GM23338 (cell line): ENCODE results near the gene ASS1. TPM values are rescaled to one million over a fixed set of nuclear protein-coding genes. Genes with fewer than 3 reads are reported as not detected.

Source experiments
- ATAC-seq: fragments of 200-7000 bp; cut with Tn5 transposase; 3 replicates; pipeline ENCODE4 v1.9.1; 2020
- DNase-seq: peaks from one replicate; pipeline ENCODE4 v3.0.0-alpha.2; 2015; ENCODE audit warnings: low spot score
- H2AFZ ChIP-seq: fragments of 200-600 bp; sonication (generic); 2 replicates; pipeline ENCODE4 v1.8.0; 2016; ENCODE audit warnings: antibody characterized with exemption, mild to moderate bottlenecking, moderate library complexity
- H3F3A ChIP-seq: fragments of 200-600 bp; sonication (generic); replicated peaks from 2 replicates; pipeline ENCODE4 v1.8.0; 2017; ENCODE audit warnings: antibody characterized with exemption, mixed run types, low read depth
- H3K27ac ChIP-seq: fragments of 200-600 bp; sonication (generic); 2 replicates; pipeline ENCODE4 v1.6.1; 2016; ENCODE audit warnings: low read depth
- H3K27me3 ChIP-seq: fragments of 200-600 bp; sonication (generic); 2 replicates; pipeline ENCODE4 v1.8.0; 2016; ENCODE audit warnings: mild to moderate bottlenecking, mixed run types, moderate library complexity; ENCODE audit not compliant: insufficient read depth
- H3K36me3 ChIP-seq: fragments of 200-600 bp; sonication (generic); 2 replicates; pipeline ENCODE4 v1.8.0; 2016; ENCODE audit warnings: mild to moderate bottlenecking; ENCODE audit not compliant: insufficient read depth
- H3K4me1 ChIP-seq: fragments of 200-600 bp; sonication (generic); 2 replicates; pipeline ENCODE4 v1.8.0; 2016; ENCODE audit warnings: mild to moderate bottlenecking, moderate library complexity; ENCODE audit not compliant: insufficient read depth
- H3K4me2 ChIP-seq: fragments of 200-600 bp; sonication (generic); 2 replicates; pipeline ENCODE4 v1.7.1; 2017; ENCODE audit warnings: mixed run types
- H3K4me3 ChIP-seq: fragments of 200-600 bp; sonication (generic); 2 replicates; pipeline ENCODE4 v1.6.1; 2016; ENCODE audit warnings: mixed run types
- H3K79me2 ChIP-seq: fragments of 200-600 bp; sonication (generic); replicated peaks from 2 replicates; pipeline ENCODE4 v1.8.0; 2017; ENCODE audit warnings: mild to moderate bottlenecking; ENCODE audit not compliant: insufficient read depth
- H3K9me2 ChIP-seq: fragments of 200-600 bp; sonication (generic); 2 replicates; pipeline ENCODE4 v1.8.0; 2017; ENCODE audit not compliant: insufficient read depth
- H4K20me1 ChIP-seq: fragments of 200-600 bp; sonication (generic); replicated peaks from 2 replicates; pipeline ENCODE4 v1.8.0; 2017; ENCODE audit warnings: mild to moderate bottlenecking; ENCODE audit not compliant: insufficient read depth
- H3K27ac Mint-ChIP-seq: 2 replicates; pipeline ENCODE4 v1.8.0; 2020; ENCODE audit warnings: inconsistent platforms, mild to moderate bottlenecking, moderate library complexity, mixed read lengths
- H3K27me3 Mint-ChIP-seq: 3 replicates; pipeline ENCODE4 v1.8.0; 2022; ENCODE audit warnings: low read depth, mild to moderate bottlenecking, moderate library complexity, mixed read lengths, inconsistent platforms; ENCODE audit not compliant: insufficient read depth, poor library complexity
- H3K36me3 Mint-ChIP-seq: 3 replicates; pipeline ENCODE4 v1.8.0; 2021; ENCODE audit warnings: low read depth, mild to moderate bottlenecking, inconsistent platforms, moderate library complexity, mixed read lengths
- H3K4me1 Mint-ChIP-seq: 3 replicates; pipeline ENCODE4 v1.8.0; 2020; ENCODE audit warnings: mild to moderate bottlenecking, inconsistent platforms, mixed read lengths
- H3K4me3 Mint-ChIP-seq: 3 replicates; pipeline ENCODE4 v1.8.0; 2021; ENCODE audit warnings: moderate library complexity, mild to moderate bottlenecking, inconsistent platforms, mixed read lengths
- H3K9me3 Mint-ChIP-seq: 3 replicates; pipeline ENCODE4 v1.8.0; 2020; ENCODE audit warnings: moderate library complexity, mild to moderate bottlenecking, inconsistent platforms, mixed read lengths
- CREB1 ChIP-seq: fragments of 250-450 bp; sonication (Bioruptor Pico); IDR thresholded peaks from 2 replicates; pipeline ENCODE4 v1.5.0; 2020; ENCODE audit warnings: low read depth, mild to moderate bottlenecking, moderate library complexity
- EZH2 ChIP-seq: fragments of 200-600 bp; sonication (generic); IDR thresholded peaks from one replicate; pipeline ENCODE4 v1.8.0; 2017; ENCODE audit warnings: antibody characterized with exemption, mild to moderate bottlenecking, low read depth; ENCODE audit not compliant: unreplicated experiment
- EZH2phosphoT487 ChIP-seq: fragments of 200-600 bp; sonication (generic); IDR thresholded peaks from one replicate; pipeline ENCODE4 v1.8.1; 2018; ENCODE audit warnings: antibody characterized with exemption; ENCODE audit not compliant: unreplicated experiment
- JUNB ChIP-seq: IDR thresholded peaks from one replicate; pipeline ENCODE4 v1.6.1; 2016; ENCODE audit warnings: antibody characterized with exemption; ENCODE audit not compliant: unreplicated experiment
- NANOG ChIP-seq: IDR thresholded peaks from 2 replicates; pipeline ENCODE4 v1.6.1; 2016; ENCODE audit warnings: antibody characterized with exemption, borderline replicate concordance
- POLR2AphosphoS5 ChIP-seq: IDR thresholded peaks from 2 replicates; pipeline ENCODE4 v1.6.1; 2016; ENCODE audit warnings: antibody characterized with exemption, low read depth
- STAT1 ChIP-seq: IDR thresholded peaks from one replicate; pipeline ENCODE4 v1.6.1; 2016; ENCODE audit warnings: antibody characterized with exemption; ENCODE audit not compliant: unreplicated experiment
- ZNF114 ChIP-seq: fragments of 250-450 bp; sonication (Bioruptor Pico); IDR thresholded peaks from 2 replicates; pipeline ENCODE4 v1.5.0; 2020; ENCODE audit warnings: mild to moderate bottlenecking, moderate library complexity
- ZNF331 ChIP-seq: fragments of 250-450 bp; sonication (Bioruptor Pico); IDR thresholded peaks from 2 replicates; pipeline ENCODE4 v1.5.0; 2020; ENCODE audit warnings: low read depth, mild to moderate bottlenecking, moderate library complexity
- polyA plus RNA-seq: library from polyadenylated mRNA; unstranded; fragments of >200 nt; fragmentation: Nextera tagmentation; extraction: Ambion mirVana; gene quantifications from 2 replicates; pipeline ENCODE4 v1.2.1, GENCODE V29; 2016
- total RNA-seq: library from RNA; depleted of rRNA; stranded (reverse); fragments of >200 nt; shearing (Covaris generic); gene quantifications from 2 replicates; pipeline ENCODE4 v1.2.3, GENCODE V29; 2014
- TF ChIP-seq, protein P1 (sequence below): fragments of 250-450 bp; sonication (Bioruptor Pico); IDR thresholded peaks from 2 replicates; pipeline ENCODE4 v1.5.0; 2020; ENCODE audit warnings: mild to moderate bottlenecking, moderate library complexity
- TF ChIP-seq, protein P2 (sequence below), 2 experiments: fragments of 200-600 bp in 1 of 2; sonication (generic) in 1 of 2; conservative IDR thresholded peaks; 2 replicates each; pipeline versions ENCODE4 v1.5.1 to v1.6.1; 2016 to 2017; ENCODE audit warnings: antibody characterized with exemption in 2 of 2, low read depth in 2 of 2, mild to moderate bottlenecking in 2 of 2, moderate library complexity in 1 of 2

Gene ASS1
- total and polyA plus RNA-seq, 2 experiments from 2014 or later = 65.8 to 103 TPM

DNA sequence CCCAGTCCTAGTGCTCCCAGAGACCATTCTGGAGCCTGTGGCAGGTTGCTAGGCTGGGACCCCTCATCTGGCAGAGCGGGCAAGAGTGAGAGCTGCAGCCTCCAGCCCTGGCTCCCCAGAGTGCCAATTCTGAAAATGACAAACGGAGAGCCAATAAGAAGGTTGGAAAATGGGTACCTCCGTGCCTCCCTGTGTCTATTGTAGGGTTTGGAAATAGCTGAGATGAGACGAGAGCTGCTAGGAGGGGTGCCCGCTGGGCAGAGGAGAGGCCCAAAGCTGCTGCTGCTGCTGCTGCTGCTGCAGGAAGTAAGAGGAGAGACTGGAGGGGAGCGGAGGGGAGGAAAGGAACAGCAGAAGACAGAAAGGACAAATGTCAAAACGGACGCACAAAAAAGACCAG, 98.6 kb downstream of the ASS1 start (continued):
- TF ChIP-seq, protein P1, sequence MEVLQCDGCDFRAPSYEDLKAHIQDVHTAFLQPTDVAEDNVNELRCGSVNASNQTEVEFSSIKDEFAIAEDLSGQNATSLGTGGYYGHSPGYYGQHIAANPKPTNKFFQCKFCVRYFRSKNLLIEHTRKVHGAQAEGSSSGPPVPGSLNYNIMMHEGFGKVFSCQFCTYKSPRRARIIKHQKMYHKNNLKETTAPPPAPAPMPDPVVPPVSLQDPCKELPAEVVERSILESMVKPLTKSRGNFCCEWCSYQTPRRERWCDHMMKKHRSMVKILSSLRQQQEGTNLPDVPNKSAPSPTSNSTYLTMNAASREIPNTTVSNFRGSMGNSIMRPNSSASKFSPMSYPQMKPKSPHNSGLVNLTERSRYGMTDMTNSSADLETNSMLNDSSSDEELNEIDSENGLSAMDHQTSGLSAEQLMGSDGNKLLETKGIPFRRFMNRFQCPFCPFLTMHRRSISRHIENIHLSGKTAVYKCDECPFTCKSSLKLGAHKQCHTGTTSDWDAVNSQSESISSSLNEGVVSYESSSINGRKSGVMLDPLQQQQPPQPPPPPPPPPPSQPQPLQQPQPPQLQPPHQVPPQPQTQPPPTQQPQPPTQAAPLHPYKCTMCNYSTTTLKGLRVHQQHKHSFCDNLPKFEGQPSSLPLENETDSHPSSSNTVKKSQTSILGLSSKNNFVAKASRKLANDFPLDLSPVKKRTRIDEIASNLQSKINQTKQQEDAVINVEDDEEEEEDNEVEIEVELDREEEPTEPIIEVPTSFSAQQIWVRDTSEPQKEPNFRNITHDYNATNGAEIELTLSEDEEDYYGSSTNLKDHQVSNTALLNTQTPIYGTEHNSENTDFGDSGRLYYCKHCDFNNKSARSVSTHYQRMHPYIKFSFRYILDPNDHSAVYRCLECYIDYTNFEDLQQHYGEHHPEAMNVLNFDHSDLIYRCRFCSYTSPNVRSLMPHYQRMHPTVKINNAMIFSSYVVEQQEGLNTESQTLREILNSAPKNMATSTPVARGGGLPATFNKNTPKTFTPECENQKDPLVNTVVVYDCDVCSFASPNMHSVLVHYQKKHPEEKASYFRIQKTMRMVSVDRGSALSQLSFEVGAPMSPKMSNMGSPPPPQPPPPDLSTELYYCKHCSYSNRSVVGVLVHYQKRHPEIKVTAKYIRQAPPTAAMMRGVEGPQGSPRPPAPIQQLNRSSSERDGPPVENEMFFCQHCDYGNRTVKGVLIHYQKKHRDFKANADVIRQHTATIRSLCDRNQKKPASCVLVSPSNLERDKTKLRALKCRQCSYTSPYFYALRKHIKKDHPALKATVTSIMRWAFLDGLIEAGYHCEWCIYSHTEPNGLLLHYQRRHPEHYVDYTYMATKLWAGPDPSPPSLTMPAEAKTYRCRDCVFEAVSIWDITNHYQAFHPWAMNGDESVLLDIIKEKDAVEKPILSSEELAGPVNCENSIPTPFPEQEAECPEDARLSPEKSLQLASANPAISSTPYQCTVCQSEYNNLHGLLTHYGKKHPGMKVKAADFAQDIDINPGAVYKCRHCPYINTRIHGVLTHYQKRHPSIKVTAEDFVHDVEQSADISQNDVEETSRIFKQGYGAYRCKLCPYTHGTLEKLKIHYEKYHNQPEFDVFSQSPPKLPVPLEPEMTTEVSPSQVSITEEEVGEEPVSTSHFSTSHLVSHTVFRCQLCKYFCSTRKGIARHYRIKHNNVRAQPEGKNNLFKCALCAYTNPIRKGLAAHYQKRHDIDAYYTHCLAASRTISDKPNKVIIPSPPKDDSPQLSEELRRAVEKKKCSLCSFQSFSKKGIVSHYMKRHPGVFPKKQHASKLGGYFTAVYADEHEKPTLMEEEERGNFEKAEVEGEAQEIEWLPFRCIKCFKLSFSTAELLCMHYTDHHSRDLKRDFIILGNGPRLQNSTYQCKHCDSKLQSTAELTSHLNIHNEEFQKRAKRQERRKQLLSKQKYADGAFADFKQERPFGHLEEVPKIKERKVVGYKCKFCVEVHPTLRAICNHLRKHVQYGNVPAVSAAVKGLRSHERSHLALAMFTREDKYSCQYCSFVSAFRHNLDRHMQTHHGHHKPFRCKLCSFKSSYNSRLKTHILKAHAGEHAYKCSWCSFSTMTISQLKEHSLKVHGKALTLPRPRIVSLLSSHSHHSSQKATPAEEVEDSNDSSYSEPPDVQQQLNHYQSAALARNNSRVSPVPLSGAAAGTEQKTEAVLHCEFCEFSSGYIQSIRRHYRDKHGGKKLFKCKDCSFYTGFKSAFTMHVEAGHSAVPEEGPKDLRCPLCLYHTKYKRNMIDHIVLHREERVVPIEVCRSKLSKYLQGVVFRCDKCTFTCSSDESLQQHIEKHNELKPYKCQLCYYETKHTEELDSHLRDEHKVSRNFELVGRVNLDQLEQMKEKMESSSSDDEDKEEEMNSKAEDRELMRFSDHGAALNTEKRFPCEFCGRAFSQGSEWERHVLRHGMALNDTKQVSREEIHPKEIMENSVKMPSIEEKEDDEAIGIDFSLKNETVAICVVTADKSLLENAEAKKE (CRISPR knock-in tag) = no peak
- TF ChIP-seq ZNF331 (CRISPR knock-in tag) (no peak), POLR2AphosphoS5 (no peak), EZH2 (no peak), JUNB (no peak), ZNF114 (no peak), NANOG (no peak)

DNA sequence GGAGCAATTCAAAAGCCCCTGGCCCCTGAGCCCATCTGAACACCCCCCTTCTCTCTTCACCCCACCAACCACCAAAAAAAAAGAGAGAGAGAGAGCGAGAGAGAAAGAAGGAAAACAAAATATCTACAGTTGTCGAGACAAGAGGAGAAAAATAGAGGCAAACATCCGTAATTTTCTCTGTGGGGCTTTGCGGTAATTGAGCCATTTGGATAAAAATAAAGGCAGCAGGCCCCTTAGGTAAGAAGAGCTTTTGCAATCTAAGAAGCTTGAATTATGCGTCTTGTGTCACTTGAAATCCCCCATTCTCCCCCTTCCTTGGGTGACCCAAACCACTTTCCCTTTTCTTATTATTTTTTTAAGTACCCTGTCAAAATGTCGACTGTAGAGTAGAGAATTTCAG, 99.1 kb downstream of the ASS1 start:
- H3K4me1 Mint-ChIP-seq = peaks cover 33% of the 10 kb centered on the region
- Histone ChIP-seq H3K36me3 (no peaks in the 10 kb centered on the region), H3K79me2 (no peaks in the 10 kb centered on the region), H3K4me3 (no peak overlapping the region), H3K27me3 (no peaks in the 10 kb centered on the region), H3K4me1 (peaks cover 6% of the 10 kb centered on the region), H3K27ac (no peak overlapping the region), H4K20me1 (no peaks in the 10 kb centered on the region), H2AFZ (0 out of 2 replicates have a peak overlapping the region, but pooled peaks have one; percentile 47), H3F3A (0 out of 2 replicates have a peak, but pooled peaks cover 3% of the 10 kb centered on the region), H3K4me2 (no peak overlapping the region), H3K9me2 (no peaks in the 10 kb centered on the region)
- peaks cover 6% of the 10 kb centered on the region for H3K9me3 Mint-ChIP-seq
- DNase-seq (no peak), ATAC-seq (no peak)
- no peak overlapping the region for H3K27ac Mint-ChIP-seq
- no peak overlapping the region for H3K4me3 Mint-ChIP-seq
- peaks cover 1% of the 10 kb centered on the region; the same call in 1 of the 3 replicates for H3K36me3 Mint-ChIP-seq
- peaks cover 19% of the 10 kb centered on the region for H3K27me3 Mint-ChIP-seq
- TF ChIP-seq STAT1 (no peak), JUNB (no peak), EZH2phosphoT487 (no peak), CREB1 (CRISPR knock-in tag) (no peak), ZNF331 (CRISPR knock-in tag) (no peak)
- TF ChIP-seq, protein P2, sequence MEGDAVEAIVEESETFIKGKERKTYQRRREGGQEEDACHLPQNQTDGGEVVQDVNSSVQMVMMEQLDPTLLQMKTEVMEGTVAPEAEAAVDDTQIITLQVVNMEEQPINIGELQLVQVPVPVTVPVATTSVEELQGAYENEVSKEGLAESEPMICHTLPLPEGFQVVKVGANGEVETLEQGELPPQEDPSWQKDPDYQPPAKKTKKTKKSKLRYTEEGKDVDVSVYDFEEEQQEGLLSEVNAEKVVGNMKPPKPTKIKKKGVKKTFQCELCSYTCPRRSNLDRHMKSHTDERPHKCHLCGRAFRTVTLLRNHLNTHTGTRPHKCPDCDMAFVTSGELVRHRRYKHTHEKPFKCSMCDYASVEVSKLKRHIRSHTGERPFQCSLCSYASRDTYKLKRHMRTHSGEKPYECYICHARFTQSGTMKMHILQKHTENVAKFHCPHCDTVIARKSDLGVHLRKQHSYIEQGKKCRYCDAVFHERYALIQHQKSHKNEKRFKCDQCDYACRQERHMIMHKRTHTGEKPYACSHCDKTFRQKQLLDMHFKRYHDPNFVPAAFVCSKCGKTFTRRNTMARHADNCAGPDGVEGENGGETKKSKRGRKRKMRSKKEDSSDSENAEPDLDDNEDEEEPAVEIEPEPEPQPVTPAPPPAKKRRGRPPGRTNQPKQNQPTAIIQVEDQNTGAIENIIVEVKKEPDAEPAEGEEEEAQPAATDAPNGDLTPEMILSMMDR (conservative IDR thresholded peaks at IDR 0.05; ENCODE audit: low read depth in 2 of 2) = no peak
